WI38 (cell line): ENCODE results near the gene ZCCHC10.
"Not testable (repeated sequence)": the region's sequence is repeated elsewhere in the genome, so short reads cannot be mapped to it uniquely, and the experiment has no call there.

ENCODE experiments used
- H3K4me3 ChIP-seq: 2 replicates; pipeline ENCODE4 v1.5.1; 2011; ENCODE audit warnings: low read depth, mild to moderate bottlenecking, control low read depth, low read length
- TF ChIP-seq, protein P1 (sequence below): IDR thresholded peaks from 2 replicates; pipeline ENCODE4 v1.5.1; 2012; ENCODE audit warnings: low read depth, mild to moderate bottlenecking, control low read depth, low read length

Gene ZCCHC10

DNA sequence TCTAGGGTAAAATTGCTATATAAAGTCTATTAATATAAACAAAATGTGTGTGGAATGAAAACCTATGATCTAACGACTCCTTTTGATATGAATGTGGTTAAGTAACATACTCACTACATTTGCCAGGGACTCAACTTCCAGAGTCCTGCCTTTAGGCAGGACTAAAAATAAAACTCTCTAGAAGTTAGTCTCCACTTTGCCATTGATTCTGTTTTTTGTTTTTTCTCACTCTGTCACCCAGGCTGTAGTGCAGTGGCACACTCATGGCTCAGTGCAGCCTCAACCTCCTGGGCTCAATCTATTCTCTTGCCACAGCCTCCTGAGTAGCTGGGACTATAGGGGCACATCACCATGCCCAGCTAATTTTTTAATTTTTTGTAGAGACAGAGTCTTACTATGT is 30.0 kb downstream of the ZCCHC10 start:
- H3K4me3 ChIP-seq = no peak overlapping the region
- TF ChIP-seq, protein P1, sequence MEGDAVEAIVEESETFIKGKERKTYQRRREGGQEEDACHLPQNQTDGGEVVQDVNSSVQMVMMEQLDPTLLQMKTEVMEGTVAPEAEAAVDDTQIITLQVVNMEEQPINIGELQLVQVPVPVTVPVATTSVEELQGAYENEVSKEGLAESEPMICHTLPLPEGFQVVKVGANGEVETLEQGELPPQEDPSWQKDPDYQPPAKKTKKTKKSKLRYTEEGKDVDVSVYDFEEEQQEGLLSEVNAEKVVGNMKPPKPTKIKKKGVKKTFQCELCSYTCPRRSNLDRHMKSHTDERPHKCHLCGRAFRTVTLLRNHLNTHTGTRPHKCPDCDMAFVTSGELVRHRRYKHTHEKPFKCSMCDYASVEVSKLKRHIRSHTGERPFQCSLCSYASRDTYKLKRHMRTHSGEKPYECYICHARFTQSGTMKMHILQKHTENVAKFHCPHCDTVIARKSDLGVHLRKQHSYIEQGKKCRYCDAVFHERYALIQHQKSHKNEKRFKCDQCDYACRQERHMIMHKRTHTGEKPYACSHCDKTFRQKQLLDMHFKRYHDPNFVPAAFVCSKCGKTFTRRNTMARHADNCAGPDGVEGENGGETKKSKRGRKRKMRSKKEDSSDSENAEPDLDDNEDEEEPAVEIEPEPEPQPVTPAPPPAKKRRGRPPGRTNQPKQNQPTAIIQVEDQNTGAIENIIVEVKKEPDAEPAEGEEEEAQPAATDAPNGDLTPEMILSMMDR = no peak

DNA sequence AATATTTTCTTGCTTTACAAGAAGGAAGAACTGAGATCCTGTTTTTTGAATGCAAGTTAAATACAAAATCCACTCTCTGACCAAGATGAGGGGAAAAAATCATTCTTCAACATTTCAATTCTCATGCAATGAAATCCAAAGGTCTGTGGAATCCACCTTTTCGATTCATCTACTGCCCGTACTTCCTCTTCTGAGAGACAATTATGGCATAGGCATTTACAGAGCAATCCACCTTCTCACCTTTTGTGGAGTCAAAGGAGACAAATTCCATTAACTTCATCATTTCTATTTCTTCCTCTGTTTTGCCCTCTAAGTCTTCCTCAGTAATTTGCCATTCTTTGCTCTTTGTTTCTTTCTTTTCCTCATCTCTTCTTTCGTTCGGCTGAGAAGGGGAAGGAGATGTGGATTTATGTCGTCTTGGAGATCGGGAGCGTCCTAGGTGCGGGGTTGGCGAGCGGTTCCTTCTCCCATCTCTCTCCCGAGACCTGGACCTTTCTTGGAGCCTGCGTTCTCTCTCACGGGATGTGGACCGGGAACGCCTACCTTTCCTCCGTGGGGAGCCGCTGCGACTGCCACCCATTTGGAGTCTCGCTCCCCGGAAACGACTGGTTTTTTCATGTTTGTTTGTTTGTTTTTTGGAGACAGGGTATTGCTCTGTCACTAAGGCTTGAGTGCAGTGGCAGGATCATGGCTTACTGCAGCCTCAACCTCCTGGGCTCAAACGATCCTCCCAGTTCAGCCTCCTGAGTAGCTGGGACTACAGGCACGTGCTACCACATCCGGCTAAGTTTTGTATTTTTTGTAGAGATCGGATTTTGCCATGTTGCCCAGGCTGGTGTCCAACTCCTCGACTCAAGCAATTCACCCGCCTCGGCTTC is 38.6 kb downstream of the ZCCHC10 start:
- no peak overlapping the region for H3K4me3 ChIP-seq
- TF ChIP-seq, protein P1 = no peak

DNA sequence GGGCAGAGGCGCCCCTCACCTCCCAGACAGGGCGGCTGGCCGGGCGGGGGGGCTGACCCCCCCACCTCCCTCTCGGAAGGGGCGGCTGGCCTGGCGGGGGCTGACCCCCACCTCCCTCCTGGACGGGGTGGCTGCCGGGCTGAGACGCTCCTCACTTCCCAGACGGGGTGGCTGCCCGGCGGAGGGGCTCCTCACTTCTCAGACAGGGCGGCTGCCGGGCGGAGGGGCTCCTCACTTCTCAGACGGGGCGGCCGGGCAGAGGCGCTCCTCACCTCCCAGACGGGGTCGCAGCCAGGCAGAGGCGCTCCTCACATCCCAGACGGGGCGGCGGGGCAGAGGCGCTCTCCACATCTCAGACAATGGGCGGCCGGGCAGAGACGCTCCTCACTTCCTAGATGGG is 43.4 kb downstream of the ZCCHC10 start:
- H3K4me3 ChIP-seq = not testable (repeated sequence)

DNA sequence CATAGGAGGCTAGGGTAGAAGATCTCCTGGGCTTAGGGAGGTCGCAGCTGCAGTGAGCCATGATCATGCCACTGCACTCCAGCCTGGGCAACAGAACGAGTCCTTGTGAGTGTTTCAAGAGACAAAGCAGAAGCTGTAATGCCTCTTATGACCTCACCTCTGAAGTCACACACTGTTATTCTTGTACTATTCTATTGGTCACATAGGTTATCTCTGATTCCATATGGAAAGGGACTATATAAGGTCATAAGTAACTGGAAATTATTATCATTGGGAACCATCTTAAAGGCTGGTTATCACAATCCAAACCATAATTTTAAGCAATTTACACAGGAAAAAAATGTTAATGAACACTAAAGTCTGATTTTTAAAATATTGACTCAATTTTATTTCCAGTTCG is 45.1 kb downstream of the ZCCHC10 start:
- TF ChIP-seq, protein P1 = no peak
- no peak overlapping the region for H3K4me3 ChIP-seq

DNA sequence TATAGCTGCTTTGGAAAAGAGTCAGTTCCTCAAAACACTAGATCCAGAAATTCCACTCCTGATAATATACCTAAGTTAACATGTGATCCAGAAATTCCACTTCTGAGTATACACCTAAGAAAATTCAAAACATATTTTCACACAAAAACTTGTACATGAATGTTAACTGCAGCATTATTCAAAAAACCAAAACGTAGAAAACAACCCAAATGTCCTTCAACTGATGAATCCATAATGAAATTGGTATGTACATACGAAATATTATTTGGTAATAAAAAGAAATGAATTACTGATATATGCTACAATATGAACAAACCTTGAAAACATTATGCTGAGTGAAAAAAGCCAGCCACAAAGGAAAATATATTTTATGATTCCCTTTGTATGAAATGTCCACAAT is 46.4 kb downstream of the ZCCHC10 start:
- TF ChIP-seq, protein P1 = no peak
- no peak overlapping the region for H3K4me3 ChIP-seq

DNA sequence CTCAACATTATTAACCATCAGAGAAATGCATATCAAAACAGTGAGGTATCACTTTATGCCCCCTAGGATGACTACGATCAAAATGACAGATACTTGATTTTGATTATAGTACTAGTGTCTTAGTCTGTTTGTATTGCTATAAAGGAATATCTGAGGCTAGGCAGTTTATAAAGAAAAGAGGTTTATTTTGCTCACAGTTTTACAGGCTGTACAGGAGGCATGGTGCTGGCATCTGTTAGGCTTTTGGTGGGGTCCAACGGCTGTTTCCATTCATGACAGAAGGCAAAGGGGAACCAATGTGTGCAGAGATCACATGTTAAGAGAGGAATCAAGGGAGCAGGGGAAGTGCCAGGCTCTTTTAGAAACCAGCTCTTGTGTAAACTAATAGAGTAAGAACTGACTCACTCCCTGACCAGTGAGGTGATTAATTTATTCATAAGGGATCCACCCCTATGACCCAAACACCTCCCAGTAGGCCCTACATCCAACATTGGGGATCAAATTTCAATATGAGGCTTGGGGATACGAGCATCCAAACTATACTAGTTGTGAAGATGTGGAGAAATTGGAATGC is 46.9 kb downstream of the ZCCHC10 start:
- H3K4me3 ChIP-seq = no peak overlapping the region

DNA sequence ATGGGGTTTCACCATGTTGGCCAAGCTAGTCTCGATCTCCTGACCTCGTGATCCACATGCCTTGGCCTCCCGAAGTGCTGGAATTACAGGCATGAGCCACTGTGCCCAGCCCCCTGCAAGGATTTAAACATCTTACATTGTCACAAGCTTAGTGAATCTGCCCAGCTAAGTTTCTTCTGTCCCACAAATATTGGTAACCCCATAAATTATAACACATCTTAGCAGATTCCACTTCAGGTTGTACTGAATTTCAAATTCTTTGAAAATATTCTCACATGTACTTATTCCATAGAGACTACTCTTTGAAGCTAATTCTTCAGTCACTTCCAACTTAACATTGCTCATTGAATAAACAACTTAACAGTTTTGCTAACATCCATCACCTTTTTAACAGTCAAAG is 49.5 kb downstream of the ZCCHC10 start:
- H3K4me3 ChIP-seq = no peak overlapping the region
- TF ChIP-seq, protein P1 = no peak

More for the DNA sequence above, 46.9 kb downstream of the ZCCHC10 start:
- TF ChIP-seq, protein P1 = no peak

DNA sequence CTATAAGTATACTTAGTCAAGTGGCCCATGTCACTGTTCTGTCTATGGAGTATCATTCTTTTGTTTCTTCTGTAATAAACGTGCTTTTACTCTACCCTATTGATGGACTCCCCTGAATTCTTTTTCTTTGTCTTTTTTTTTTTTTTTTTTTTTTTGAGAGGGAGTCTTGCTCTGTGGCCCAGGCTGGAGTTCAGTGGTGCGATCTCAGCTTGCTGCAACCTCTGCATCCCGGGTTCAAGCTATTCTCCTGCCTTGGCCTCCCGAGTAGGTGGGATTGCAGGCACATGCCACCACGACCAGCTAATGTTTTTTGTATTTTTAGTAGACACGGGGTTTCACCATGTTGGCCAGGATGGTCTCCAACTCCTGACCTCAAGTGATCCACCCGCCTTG is 53.9 kb downstream of the ZCCHC10 start:
- H3K4me3 ChIP-seq = not testable (repeated sequence)
